Central memory CD4-positive, alpha-beta T cell (primary cell): ENCODE data around the gene DNM3.

ENCODE experiments used
- DNase-seq: peaks from one replicate; pipeline ENCODE4 v3.0.0; 2022

The DNM3 gene

GRCh38 chr1:171819946-171820345 is 21.4 kb upstream of the DNM3 start:
- DNase-seq: no peak

- DNase-seq: no peak
Observed at GRCh38 chr1:171826973-171827372, 14.3 kb upstream of the DNM3 start.

- no peak for DNase-seq
Observed at GRCh38 chr1:171828794-171829193, 12.5 kb upstream of the DNM3 start.

GRCh38 chr1:171833091-171833825 is 8.0 kb upstream of the DNM3 start:
- no peak for DNase-seq

GRCh38 chr1:171834821-171835220 is 6.5 kb upstream of the DNM3 start:
- no peak for DNase-seq

- DNase-seq: no peak
Observed at GRCh38 chr1:171835891-171836290, 5.4 kb upstream of the DNM3 start.

GRCh38 chr1:171841931-171842761 is 848 bp downstream of the DNM3 start:
- DNase-seq: peak; percentile 9

GRCh38 chr1:171844381-171844780 is 3.1 kb downstream of the DNM3 start:
- DNase-seq: no peak

- no peak for DNase-seq
Observed at GRCh38 chr1:171845998-171846397, 4.7 kb downstream of the DNM3 start.

GRCh38 chr1:171849245-171849898 is 8.1 kb downstream of the DNM3 start:
- no peak for DNase-seq

GRCh38 chr1:171850651-171851350 is 9.5 kb downstream of the DNM3 start:
- no peak for DNase-seq

- no peak for DNase-seq
Observed at GRCh38 chr1:171852272-171852671, 11.0 kb downstream of the DNM3 start.

- no peak for DNase-seq
Observed at GRCh38 chr1:171855381-171855780, 14.1 kb downstream of the DNM3 start.

- no peak for DNase-seq
Observed at GRCh38 chr1:171858696-171859095, 17.4 kb downstream of the DNM3 start.

- DNase-seq: no peak
Observed at GRCh38 chr1:171860696-171861095, 19.4 kb downstream of the DNM3 start.

- no peak for DNase-seq
Observed at GRCh38 chr1:171863531-171863930, 22.2 kb downstream of the DNM3 start.

GRCh38 chr1:171864308-171864707 is 23.0 kb downstream of the DNM3 start:
- DNase-seq: no peak

GRCh38 chr1:171865106-171865505 is 23.8 kb downstream of the DNM3 start:
- DNase-seq: no peak

- DNase-seq: no peak
Observed at GRCh38 chr1:171867236-171867635, 25.9 kb downstream of the DNM3 start.

- DNase-seq: no peak
Observed at GRCh38 chr1:171868217-171868803, 27.0 kb downstream of the DNM3 start.

GRCh38 chr1:171869097-171869496 is 27.8 kb downstream of the DNM3 start:
- no peak for DNase-seq

GRCh38 chr1:171871848-171872247 is 30.6 kb downstream of the DNM3 start:
- no peak for DNase-seq

GRCh38 chr1:171872430-171872829 is 31.1 kb downstream of the DNM3 start:
- DNase-seq: no peak
